Measurements from ENCODE around the gene ZFP91. TPM values are rescaled to one million over a fixed set of nuclear protein-coding genes. Genes with fewer than 3 reads are reported as not detected.
"Not testable (repeated sequence)": the region's sequence is repeated elsewhere in the genome, so short reads cannot be mapped to it uniquely, and the experiment has no call there.

The ZFP91 gene
- total RNA-seq = 10 to 100 TPM; 34.9 to 36.1 TPM

- Mint-ChIP-seq H3K9me3 (no peaks in the 10 kb centered on the region), H3K36me3 (peaks cover 35% of the 10 kb centered on the region), H3K4me1 (ENCODE audit: low read depth) (peaks cover 42% of the 10 kb centered on the region), H3K27ac (peak within 1 kb of the TSS; percentile 100), H3K4me3 (peak within 1 kb of the TSS; percentile 87), H3K27me3 (no peaks in the 10 kb centered on the region)
- intact Hi-C loops (cut with micrococcal nuclease) = loop anchor here (1.0 to 5.0 kb wide), 17 partner anchors 42 to 1251 kb away; partner anchors contain the start of genes CLP1, FAM111A, MED19 and OSBP
- POLR2A ChIA-PET = interaction anchor here (0.7 to 3.6 kb wide), 7 partner anchors 11 to 837 kb away, joined by 4 to 20 read pairs (median 8); partner anchors contain the start of gene SELENOH
- CTCF ChIA-PET = interaction anchor here (2.3 to 3.3 kb wide), 2 partner anchors 11 kb away, joined by 12 to 28 read pairs; no protein-coding TSS in a partner anchor
- DNase-seq = peak; percentile 98
Measured at GRCh38 chr11:58578635-58579191, at the start of gene ZFP91. TSS of gene ZFP91 (plus strand) at chr11:58579063. CDS start at chr11:58579282, 219 bp downstream.

DNA sequence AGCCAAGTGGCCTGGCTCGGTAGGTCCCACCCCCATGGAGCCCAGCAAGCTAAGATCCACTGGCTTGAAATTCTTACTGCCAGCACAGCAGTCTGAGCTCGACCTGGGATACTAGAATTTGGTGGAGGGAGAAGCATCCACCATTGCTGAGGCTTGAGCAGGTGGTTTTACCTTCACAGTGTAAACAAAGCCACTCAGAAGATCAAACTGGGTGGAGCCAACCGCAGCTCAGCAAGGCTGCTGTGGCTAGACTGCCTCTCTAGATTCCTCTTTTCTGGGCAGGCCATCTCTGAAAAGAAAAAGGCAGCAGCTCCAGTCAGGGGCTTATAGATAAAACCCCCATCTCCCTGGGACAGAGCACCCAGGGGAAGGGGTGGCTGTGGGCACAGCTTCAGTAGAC, 48.6 kb upstream of the ZFP91 start:
- intact Hi-C loops (cut with micrococcal nuclease) = no loop called here
- ChIA-PET POLR2A (no interaction called here), CTCF (interaction anchor here (1.0 kb wide), 1 partner anchor 100 kb away, joined by 4 read pairs; no protein-coding TSS in a partner anchor)
- H3K27me3 Mint-ChIP-seq = no peaks in the 10 kb centered on the region
- peaks cover 61% of the 10 kb centered on the region for H3K36me3 Mint-ChIP-seq
- H3K9me3 Mint-ChIP-seq = no peaks in the 10 kb centered on the region
- DNase-seq = no peak
- H3K4me1 Mint-ChIP-seq (ENCODE audit: low read depth) = peaks cover 39% of the 10 kb centered on the region
- H3K4me3 Mint-ChIP-seq = no peak overlapping the region
- H3K27ac Mint-ChIP-seq = no peak overlapping the region

DNA sequence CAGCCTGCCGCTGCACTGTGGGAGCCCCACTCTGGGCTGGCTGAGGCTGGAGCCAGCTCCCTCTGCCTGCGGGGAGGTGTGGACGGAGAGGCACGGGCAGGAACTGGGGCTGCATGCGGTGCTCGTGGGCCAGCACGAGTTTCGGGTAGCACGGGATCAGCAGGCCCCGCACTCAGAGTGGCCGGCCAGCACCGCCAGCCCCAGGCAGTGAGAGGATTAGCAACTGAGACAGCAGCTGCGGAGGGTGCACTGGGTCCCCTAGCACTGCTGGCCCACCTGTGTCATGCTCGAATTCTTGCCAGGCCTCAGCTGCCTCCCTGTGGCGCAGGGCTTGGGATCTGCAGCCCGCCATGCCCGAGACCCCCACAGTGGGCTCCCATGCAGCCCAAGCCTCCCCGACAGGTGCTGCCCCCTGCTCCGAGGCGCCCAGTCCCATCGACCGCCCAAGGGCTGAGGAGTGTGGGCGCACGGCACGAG, 47.0 kb upstream of the ZFP91 start:
- H3K4me3 Mint-ChIP-seq = no peak overlapping the region
- intact Hi-C loops (cut with micrococcal nuclease) = no loop called here
- peaks cover 73% of the 10 kb centered on the region for H3K36me3 Mint-ChIP-seq
- POLR2A ChIA-PET = no interaction called here
- H3K27me3 Mint-ChIP-seq = no peaks in the 10 kb centered on the region
- CTCF ChIA-PET = interaction anchor here (1.8 kb wide), 1 partner anchor 37 kb away, joined by 12 read pairs; no protein-coding TSS in a partner anchor
- DNase-seq = no peak
- H3K9me3 Mint-ChIP-seq = no peaks in the 10 kb centered on the region
- no peak overlapping the region for H3K27ac Mint-ChIP-seq
- H3K4me1 Mint-ChIP-seq (ENCODE audit: low read depth) = peaks cover 45% of the 10 kb centered on the region

GRCh38 chr11:58546841-58547240, 32.0 kb upstream of the ZFP91 start:
- ChIA-PET POLR2A (no interaction called here), CTCF (interaction anchor here (1.6 kb wide), 1 partner anchor 21 kb away, joined by 7 read pairs; no protein-coding TSS in a partner anchor)
- Mint-ChIP-seq H3K4me3 (no peak overlapping the region), H3K36me3 (peaks cover 73% of the 10 kb centered on the region), H3K27ac (no peak overlapping the region), H3K27me3 (no peaks in the 10 kb centered on the region), H3K4me1 (ENCODE audit: low read depth) (peaks cover 10% of the 10 kb centered on the region), H3K9me3 (no peaks in the 10 kb centered on the region)
- no peak for DNase-seq
- intact Hi-C loops (cut with micrococcal nuclease) = no loop called here

DNA sequence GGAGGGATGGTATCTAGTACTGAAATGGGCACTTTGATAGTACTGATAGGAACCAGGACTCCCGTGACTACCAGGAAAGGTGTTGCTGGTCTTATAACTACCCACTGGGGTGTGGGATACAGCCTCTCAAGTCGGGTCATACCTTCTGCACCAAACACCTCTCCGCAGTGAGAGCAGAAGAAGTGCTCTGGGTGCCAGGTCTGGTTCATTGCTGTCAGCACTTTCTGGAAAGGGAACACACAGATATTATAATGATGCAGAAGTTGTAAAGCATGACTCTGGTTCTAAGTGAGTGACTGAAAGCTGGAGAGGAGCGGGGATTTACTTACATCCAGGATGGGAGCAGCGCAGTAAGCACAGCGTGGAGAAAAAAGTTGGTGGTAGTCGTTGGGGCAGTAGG, 29.2 kb upstream of the ZFP91 start:
- ChIA-PET POLR2A (no interaction called here), CTCF (interaction anchor here (1.1 to 1.8 kb wide), 2 partner anchors 18 to 24 kb away, joined by 3 to 5 read pairs; no protein-coding TSS in a partner anchor)
- H3K27ac Mint-ChIP-seq = no peak overlapping the region
- H3K27me3 Mint-ChIP-seq = no peaks in the 10 kb centered on the region
- peaks cover 5% of the 10 kb centered on the region for H3K4me1 Mint-ChIP-seq (ENCODE audit: low read depth)
- no peak for DNase-seq
- no peak overlapping the region for H3K4me3 Mint-ChIP-seq
- intact Hi-C loops (cut with micrococcal nuclease) = no loop called here
- peaks cover 74% of the 10 kb centered on the region for H3K36me3 Mint-ChIP-seq
- H3K9me3 Mint-ChIP-seq = no peaks in the 10 kb centered on the region

- Mint-ChIP-seq H3K27ac (no peak overlapping the region), H3K4me1 (ENCODE audit: low read depth) (peaks cover 50% of the 10 kb centered on the region), H3K27me3 (no peaks in the 10 kb centered on the region), H3K4me3 (no peak overlapping the region), H3K36me3 (peaks cover 27% of the 10 kb centered on the region), H3K9me3 (no peaks in the 10 kb centered on the region)
- DNase-seq = no peak
- ChIA-PET CTCF (interaction anchor here (1.3 to 1.6 kb wide), 3 partner anchors 12 to 37 kb away, joined by 3 to 4 read pairs (median 3); partner anchors contain the start of gene LPXN), POLR2A (no interaction called here)
- intact Hi-C loops (cut with micrococcal nuclease) = no loop called here
Measured at GRCh38 chr11:58560842-58561241, 18.0 kb upstream of the ZFP91 start.

- Mint-ChIP-seq H3K27ac (no peak overlapping the region), H3K4me1 (ENCODE audit: low read depth) (peaks cover 51% of the 10 kb centered on the region), H3K36me3 (peaks cover 27% of the 10 kb centered on the region), H3K9me3 (no peaks in the 10 kb centered on the region), H3K4me3 (no peak overlapping the region), H3K27me3 (no peaks in the 10 kb centered on the region)
- DNase-seq = no peak
- ChIA-PET CTCF (interaction anchor here (1.0 to 1.4 kb wide), 3 partner anchors 12 to 68 kb away, joined by 3 to 4 read pairs (median 4); no protein-coding TSS in a partner anchor), POLR2A (interaction anchor here (0.7 kb wide), 1 partner anchor 9 kb away, joined by 3 read pairs; no protein-coding TSS in a partner anchor)
- intact Hi-C loops (cut with micrococcal nuclease) = no loop called here
Measured at GRCh38 chr11:58561394-58562098, 17.3 kb upstream of the ZFP91 start.

DNA sequence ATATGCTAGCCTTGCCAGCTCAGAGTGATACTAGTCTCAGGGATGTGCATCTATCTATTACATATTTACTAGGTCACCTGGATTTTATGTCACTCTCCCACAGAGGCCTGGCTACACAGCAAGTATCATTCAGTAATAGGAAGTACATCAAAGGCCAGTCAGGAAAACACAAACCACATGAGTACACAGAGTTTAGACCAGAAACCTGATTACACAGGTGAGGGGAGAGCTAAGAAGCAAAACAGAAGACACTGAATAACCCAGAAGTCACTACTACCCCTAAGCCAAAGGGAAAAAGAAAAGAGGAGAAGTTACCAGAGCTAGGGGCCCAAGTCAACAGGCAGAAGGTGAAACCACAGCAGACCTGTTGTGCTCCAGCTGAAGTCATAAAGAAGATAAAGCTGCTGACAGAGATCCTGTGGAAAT, 16.5 kb upstream of the ZFP91 start:
- intact Hi-C loops (cut with micrococcal nuclease) = no loop called here
- POLR2A ChIA-PET = interaction anchor here (0.7 kb wide), 1 partner anchor 10 kb away, joined by 3 read pairs; no protein-coding TSS in a partner anchor
- CTCF ChIA-PET = interaction anchor here (1.0 to 1.4 kb wide), 3 partner anchors 11 to 68 kb away, joined by 3 to 4 read pairs (median 4); no protein-coding TSS in a partner anchor
- Mint-ChIP-seq H3K27me3 (no peaks in the 10 kb centered on the region), H3K4me3 (no peak overlapping the region), H3K4me1 (ENCODE audit: low read depth) (peaks cover 47% of the 10 kb centered on the region), H3K27ac (peak overlapping the region; percentile 69), H3K36me3 (peaks cover 23% of the 10 kb centered on the region), H3K9me3 (no peaks in the 10 kb centered on the region)
- no peak for DNase-seq

GRCh38 chr11:58564231-58564630, 14.6 kb upstream of the ZFP91 start:
- ChIA-PET POLR2A (interaction anchor here (0.7 to 0.8 kb wide), 2 partner anchors 14 to 15 kb away, joined by 4 read pairs; partner anchors contain the start of gene ZFP91), CTCF (interaction anchor here (1.7 kb wide), 1 partner anchor 65 kb away, joined by 5 read pairs; no protein-coding TSS in a partner anchor)
- Mint-ChIP-seq H3K4me3 (no peak overlapping the region), H3K4me1 (ENCODE audit: low read depth) (peaks cover 62% of the 10 kb centered on the region), H3K27me3 (no peaks in the 10 kb centered on the region), H3K9me3 (no peaks in the 10 kb centered on the region), H3K27ac (no peak overlapping the region), H3K36me3 (peaks cover 35% of the 10 kb centered on the region)
- no peak for DNase-seq
- intact Hi-C loops (cut with micrococcal nuclease) = no loop called here

- Mint-ChIP-seq H3K9me3 (no peaks in the 10 kb centered on the region), H3K27ac (peak overlapping the region; percentile 71), H3K4me3 (no peak overlapping the region), H3K36me3 (peaks cover 39% of the 10 kb centered on the region), H3K27me3 (no peaks in the 10 kb centered on the region), H3K4me1 (ENCODE audit: low read depth) (peaks cover 60% of the 10 kb centered on the region)
- POLR2A ChIA-PET = interaction anchor here (1.6 to 2.9 kb wide), 2 partner anchors 10 to 12 kb away, joined by 5 to 13 read pairs; no protein-coding TSS in a partner anchor
- DNase-seq = peak; percentile 84
- intact Hi-C loops (cut with micrococcal nuclease) = loop anchor here (1.0 kb wide), 1 partner anchor 30 kb away; no protein-coding TSS in a partner anchor
- CTCF ChIA-PET = interaction anchor here (0.6 to 3.8 kb wide), 41 partner anchors 9 to 927 kb away, joined by 3 to 81 read pairs (median 5); partner anchors contain the start of genes LPXN and ZFP91
Measured at GRCh38 chr11:58567889-58568512, 10.9 kb upstream of the ZFP91 start.

DNA sequence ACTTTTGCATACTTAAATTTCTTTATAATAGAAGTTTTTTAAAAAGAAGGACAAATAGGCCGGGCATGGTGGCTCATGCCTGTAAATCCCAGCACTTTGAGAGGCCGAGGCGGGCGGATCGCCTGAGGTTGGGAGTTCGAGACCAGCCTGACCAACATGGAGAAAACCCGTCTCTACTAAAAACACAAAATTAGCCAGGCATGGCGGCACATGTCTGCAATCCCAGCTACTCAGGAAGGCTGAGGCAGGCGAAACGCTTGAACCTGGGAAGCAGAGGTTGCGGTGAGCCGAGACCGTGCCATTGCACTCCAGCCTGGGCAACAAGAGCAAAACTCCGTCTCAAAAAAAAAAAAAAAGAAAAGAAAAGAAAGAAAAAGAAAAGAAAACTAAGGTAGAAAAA, 6.0 kb upstream of the ZFP91 start:
- Mint-ChIP-seq H3K4me3 (peak overlapping the region; percentile 87), H3K27ac (peak overlapping the region; percentile 100), H3K36me3 (peaks cover 39% of the 10 kb centered on the region), H3K4me1 (ENCODE audit: low read depth) (peaks cover 52% of the 10 kb centered on the region)
- intact Hi-C loops (cut with micrococcal nuclease) = loop anchor here (1.0 kb wide), 2 partner anchors 48 to 202 kb away; no protein-coding TSS in a partner anchor
- not testable (repeated sequence) for H3K27me3 Mint-ChIP-seq, DNase-seq, H3K9me3 Mint-ChIP-seq
- ChIA-PET POLR2A (interaction anchor here (1.0 kb wide), 1 partner anchor 25 kb away, joined by 6 read pairs; no protein-coding TSS in a partner anchor), CTCF (interaction anchor here (0.5 to 2.5 kb wide), 8 partner anchors 11 to 571 kb away, joined by 3 to 21 read pairs (median 4); no protein-coding TSS in a partner anchor)
